Femur (tissue), 1 donor: ENCODE data around the gene BOD1.
"Not testable (repeated sequence)": the region's sequence is repeated elsewhere in the genome, so short reads cannot be mapped to it uniquely, and the experiment has no call there.

ENCODE experiments used
- DNase-seq: peaks from one replicate; pipeline ENCODE4 v3.0.0-alpha.2; 2017

The BOD1 gene

GRCh38 chr5:173614591-173614990 lies 1.9 kb downstream of the BOD1 start:
- DNase-seq, result no peak

- no peak for DNase-seq
Observed at GRCh38 chr5:173613433-173614159, 2.9 kb downstream of the BOD1 start.

GRCh38 chr5:173612948-173613347 lies 3.5 kb downstream of the BOD1 start:
- DNase-seq, result no peak

GRCh38 chr5:173611706-173612105 lies 4.7 kb downstream of the BOD1 start:
- DNase-seq, result no peak

- DNase-seq, result no peak
Observed at GRCh38 chr5:173604141-173604540, 12.3 kb downstream of the BOD1 start.

GRCh38 chr5:173602423-173602822 lies 14.0 kb downstream of the BOD1 start:
- DNase-seq, result no peak

- no peak for DNase-seq
Observed at GRCh38 chr5:173598686-173599085, 17.8 kb downstream of the BOD1 start.

GRCh38 chr5:173597304-173597703 lies 19.1 kb downstream of the BOD1 start:
- no peak for DNase-seq

- no peak for DNase-seq
Observed at GRCh38 chr5:173595841-173596240, 20.6 kb downstream of the BOD1 start.

- no peak for DNase-seq
Observed at GRCh38 chr5:173594061-173594460, 22.4 kb downstream of the BOD1 start.

GRCh38 chr5:173592050-173592669 lies 24.3 kb downstream of the BOD1 start:
- no peak for DNase-seq

GRCh38 chr5:173591056-173591514 lies 25.4 kb downstream of the BOD1 start:
- no peak for DNase-seq

GRCh38 chr5:173590436-173591055 lies 25.9 kb downstream of the BOD1 start:
- DNase-seq, result no peak

GRCh38 chr5:173586133-173586532 lies 30.3 kb downstream of the BOD1 start:
- DNase-seq, result not testable (repeated sequence)

GRCh38 chr5:173583346-173583745 lies 33.1 kb downstream of the BOD1 start:
- DNase-seq, result peak; percentile 59

GRCh38 chr5:173582216-173583111 lies 34.0 kb downstream of the BOD1 start:
- DNase-seq, result peak; percentile 63

- DNase-seq, result peak; percentile 47
Observed at GRCh38 chr5:173581408-173582215, 34.8 kb downstream of the BOD1 start.

GRCh38 chr5:173578947-173579615 lies 37.4 kb downstream of the BOD1 start:
- no peak for DNase-seq

GRCh38 chr5:173577817-173578216 lies 38.6 kb downstream of the BOD1 start:
- no peak for DNase-seq

GRCh38 chr5:173577166-173577565 lies 39.3 kb downstream of the BOD1 start:
- DNase-seq, result no peak

GRCh38 chr5:173575985-173576384 lies 40.5 kb downstream of the BOD1 start:
- DNase-seq, result no peak

- DNase-seq, result no peak
Observed at GRCh38 chr5:173574983-173575382, 41.5 kb downstream of the BOD1 start.
